GM12878 (cell line): ENCODE data around the gene DOK1. TPM values are rescaled to one million over a fixed set of nuclear protein-coding genes. Genes with fewer than 3 reads are reported as not detected.

Source experiments
- ATAC-seq: fragments of 200-7000 bp; cut with Tn5 transposase; 3 replicates; pipeline ENCODE4 v1.9.1; 2020; ENCODE audit warnings: mild to moderate bottlenecking, moderate library complexity
- BruUV-seq: library from RNA; stranded (reverse); fragments of 400-500 nt; replicated peaks from 2 replicates; lab custom pipeline; 2021; lab: Mats Ljungman, UMichigan
- CTCF ChIA-PET: fragments of 300-600 bp; sonication (Branson Sonifier 250); formaldehyde crosslinking; extraction: SDS; loops from one replicate; lab custom pipeline; 2021; ENCODE audit warnings: inconsistent platforms; lab: Yijun Ruan, JAX
- POLR2A ChIA-PET: fragments of 350-600 bp; formaldehyde crosslinking; extraction: SDS; loops from one replicate; lab custom pipeline; 2021; ENCODE audit warnings: inconsistent platforms; lab: Charles Lee
- RAD21 ChIA-PET: fragments of 300-600 bp; sonication (Branson Sonifier 250); formaldehyde crosslinking; loops from one replicate; lab custom pipeline; 2023; ENCODE audit warnings: antibody characterized with exemption; ENCODE audit not compliant: unreplicated experiment; lab: Charles Lee
- SMC1A ChIA-PET: fragments of 300-600 bp; sonication (Branson Sonifier 250); formaldehyde crosslinking; loops from one replicate; lab custom pipeline; 2023; ENCODE audit not compliant: unreplicated experiment, uncharacterized antibody; lab: Charles Lee
- DNase-seq: peaks from one replicate; pipeline ENCODE4 v3.0.0-alpha.2; 2011; ENCODE audit warnings: low read depth, low spot score
- FAIRE-seq: peaks from 3 replicates; lab custom pipeline; 2011; peaks lifted over from hg19 to GRCh38; lab: Jason Lieb, UNC
- H2AFZ ChIP-seq: 2 replicates; pipeline ENCODE4 v1.6.0; 2011; ENCODE audit warnings: low read depth, low read length, control low read depth; ENCODE audit not compliant: control insufficient read depth
- H3K27ac ChIP-seq: 2 replicates; pipeline ENCODE4 v1.5.1; 2011; ENCODE audit warnings: control low read depth; ENCODE audit not compliant: control insufficient read depth, insufficient read depth
- H3K27me3 ChIP-seq, 2 experiments: replicated peaks in 1 of 2; 2 replicates each; pipeline versions ENCODE4 v1.6.0 to v1.6.1; 2011; ENCODE audit warnings: low read length in 1 of 2; ENCODE audit not compliant: control insufficient read depth in 2 of 2, insufficient read depth in 2 of 2
- H3K36me3 ChIP-seq, 2 experiments: 2 replicates each; pipeline ENCODE4 v1.5.1; 2011; ENCODE audit warnings: low read length in 1 of 2; ENCODE audit not compliant: control insufficient read depth in 2 of 2, insufficient read depth in 2 of 2
- H3K4me1 ChIP-seq: 2 replicates; pipeline ENCODE4 v1.6.1; 2011; ENCODE audit warnings: mild to moderate bottlenecking, low read length, moderate library complexity, mixed read lengths; ENCODE audit not compliant: control insufficient read depth, insufficient read depth
- H3K4me2 ChIP-seq: 2 replicates; pipeline ENCODE4 v1.6.0; 2011; ENCODE audit warnings: control low read depth; ENCODE audit not compliant: control insufficient read depth, insufficient read depth
- H3K4me3 ChIP-seq: fragments of 200-600 bp; sonication (generic); 2 replicates; pipeline ENCODE4 v1.5.1; 2016
- H3K79me2 ChIP-seq: 2 replicates; pipeline ENCODE4 v1.6.0; 2011; ENCODE audit warnings: low read length; ENCODE audit not compliant: control insufficient read depth, insufficient read depth
- H3K9ac ChIP-seq: 2 replicates; pipeline ENCODE4 v1.8.0; 2011; ENCODE audit warnings: low read length, control low read depth, mixed read lengths; ENCODE audit not compliant: control insufficient read depth, insufficient read depth
- H3K9me3 ChIP-seq: replicated peaks from 3 replicates; pipeline ENCODE4 v1.5.1; 2011; ENCODE audit warnings: mild to moderate bottlenecking, low read length; ENCODE audit not compliant: control insufficient read depth, insufficient read depth
- H4K20me1 ChIP-seq: 2 replicates; pipeline ENCODE4 v1.6.0; 2011; ENCODE audit not compliant: control insufficient read depth, insufficient read depth
- ATF2 ChIP-seq: IDR thresholded peaks from 2 replicates; pipeline ENCODE4 v1.6.1; 2012; ENCODE audit warnings: low read length, inconsistent platforms
- BHLHE40 ChIP-seq, 2 experiments: fragments of 450-650 bp in 1 of 2; IDR thresholded peaks; 2 replicates each; pipeline ENCODE4 v1.6.1; 2011 to 2017; ENCODE audit warnings: low read depth in 2 of 2, borderline replicate concordance in 1 of 2, improper control_type of control experiment in 1 of 2, low read length in 1 of 2, mild to moderate bottlenecking in 1 of 2
- CEBPB ChIP-seq, 2 experiments: fragments of 150-350 bp in 1 of 2; IDR thresholded peaks; 2 replicates each; pipeline ENCODE4 v1.6.1; 2012 to 2014; ENCODE audit warnings: low read depth in 2 of 2, low read length in 2 of 2, borderline replicate concordance in 1 of 2, inconsistent platforms in 1 of 2
- JUNB ChIP-seq: IDR thresholded peaks from 2 replicates; pipeline ENCODE4 v1.6.1; 2016; ENCODE audit warnings: antibody characterized with exemption, mild to moderate bottlenecking
- LARP7 ChIP-seq: fragments of 450-650 bp; IDR thresholded peaks from 2 replicates; pipeline ENCODE4 v1.6.1; 2017; ENCODE audit warnings: mild to moderate bottlenecking
- RAD51 ChIP-seq: fragments of 450-650 bp; IDR thresholded peaks from 2 replicates; pipeline ENCODE4 v1.6.1; 2016; ENCODE audit warnings: moderate library complexity, mild to moderate bottlenecking, inconsistent platforms
- RELA ChIP-seq: fragments of 450-650 bp; IDR thresholded peaks from 2 replicates; pipeline ENCODE4 v1.8.0; 2014; ENCODE audit warnings: borderline replicate concordance; ENCODE audit not compliant: partially characterized antibody
- REST ChIP-seq: IDR thresholded peaks from 2 replicates; pipeline ENCODE4 v1.6.1; 2012; ENCODE audit warnings: mild to moderate bottlenecking, low read depth, low read length
- WGBS: methylation state at CpG from one replicate; pipeline ENCODE4 v1.1.6; 2016; ENCODE audit warnings: low lambda C conversion rate; ENCODE audit not compliant: insufficient replicate concordance, insufficient coverage; ENCODE audit errors: missing lambda C conversion rate; 5-methylcytosine and 5-hydroxymethylcytosine counted together
- in situ Hi-C: fragments of 300-500 bp; cut with MboI; formaldehyde crosslinking; loops from 9 replicates; pipeline ENCODE4 v1.14.3; 2018; ENCODE audit warnings: mixed read lengths
- intact Hi-C: fragments of 100-400 bp; cut with micrococcal nuclease; formaldehyde crosslinking; loops from one replicate; pipeline ENCODE4 v1.14.2; 2022; ENCODE audit not compliant: unreplicated experiment
- polyA plus RNA-seq, 11 experiments: library from polyadenylated mRNA; depleted of rRNA in 4 of 11; unstranded in 6 of 11; stranded (reverse) in 5 of 11; fragments of >200 nt; fragmentation: Nextera tagmentation in 4 of 11; fragmentation: Illumina TruSeq in 1 of 11; extraction: Ambion mirVana in 4 of 11; extraction: Trizol in 1 of 11; gene quantifications; 1 replicate in 1 of 11; 2 replicates in 10 of 11; pipeline versions ENCODE4 v1.2.1 to v1.2.3, GENCODE V29; 2011 to 2016; ENCODE audit warnings: inconsistent platforms in 2 of 11, missing spikeins in 2 of 11, low read depth in 1 of 11
- total RNA-seq, 4 experiments: library from RNA; depleted of rRNA in 3 of 4; stranded (reverse); fragments of >200 nt in 3 of 4; fragmentation: Illumina TruSeq in 1 of 4; extraction: Trizol in 1 of 4; gene quantifications; 2 replicates each; pipeline versions ENCODE4 v1.2.1 to v1.2.3, GENCODE V29; 2013 to 2021
- TF ChIP-seq, protein P1 (sequence below): fragments of 150-350 bp; IDR thresholded peaks from 2 replicates; pipeline ENCODE4 v1.6.1; 2016; ENCODE audit warnings: low read depth, low read length

The DOK1 gene
- total and polyA plus RNA-seq, 10 of the 15 experiments (the other 5 are each of a cell fraction or from before 2014, with no cell fraction given), result 1.4 to 104 (median 59.7) TPM

DNA sequence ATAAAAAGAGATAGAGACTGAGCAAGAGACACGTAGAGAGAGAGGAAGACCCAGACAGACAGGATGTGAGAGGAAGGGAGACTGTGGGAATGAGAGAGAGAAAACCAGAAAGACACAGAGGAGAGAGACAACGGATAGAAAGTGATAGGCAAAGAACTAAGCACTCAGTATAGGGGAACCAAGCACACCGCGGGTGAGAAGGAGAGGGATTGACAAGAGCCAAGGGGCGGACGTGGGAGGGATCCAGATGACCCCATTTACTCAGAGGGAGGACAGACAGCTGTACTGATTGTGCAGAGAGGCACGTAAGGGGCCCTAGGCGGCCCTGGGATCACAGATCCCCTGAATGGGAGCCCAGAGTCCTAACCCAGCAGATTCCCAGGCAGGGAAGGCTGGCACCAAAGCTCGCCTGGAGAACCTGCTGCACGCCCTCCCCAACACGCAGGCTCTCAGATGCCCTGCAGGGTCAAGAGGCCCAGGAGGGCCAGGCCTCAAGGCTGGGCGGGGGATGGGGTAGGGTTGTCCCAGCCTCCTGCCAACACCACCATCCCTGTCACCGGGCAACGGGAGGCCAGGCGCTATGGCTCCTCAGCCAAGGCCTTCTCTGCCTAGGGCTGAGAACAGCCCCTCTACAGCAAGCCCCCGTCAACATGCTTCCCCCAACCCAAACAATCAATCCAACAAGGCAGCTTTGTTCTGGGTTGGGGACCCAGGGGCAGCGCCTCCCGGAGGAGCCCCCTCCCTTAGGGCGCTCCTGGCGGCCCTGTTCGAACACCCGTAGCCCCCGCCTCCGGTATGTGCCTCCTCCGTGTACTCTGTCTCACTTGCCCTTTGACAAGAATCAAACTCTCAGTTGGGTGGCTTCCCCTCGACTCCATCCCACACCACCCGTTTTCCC, 1.4 kb upstream of the DOK1 start (continued):
- TF ChIP-seq BHLHE40 (IDR thresholded peaks at IDR 0.05; ENCODE audit: borderline replicate concordance in 1 of 2, low read depth in 2 of 2, low read length in 1 of 2), result 0 out of 4 replicates have a peak, but pooled peaks of 1 of the 2 experiments have one; percentile 9
- no peak for TF ChIP-seq JUNB
- TF ChIP-seq LARP7, result peak; percentile 45; the same call in 1 of the 2 replicates
- TF ChIP-seq RAD51, result no peak

DNA sequence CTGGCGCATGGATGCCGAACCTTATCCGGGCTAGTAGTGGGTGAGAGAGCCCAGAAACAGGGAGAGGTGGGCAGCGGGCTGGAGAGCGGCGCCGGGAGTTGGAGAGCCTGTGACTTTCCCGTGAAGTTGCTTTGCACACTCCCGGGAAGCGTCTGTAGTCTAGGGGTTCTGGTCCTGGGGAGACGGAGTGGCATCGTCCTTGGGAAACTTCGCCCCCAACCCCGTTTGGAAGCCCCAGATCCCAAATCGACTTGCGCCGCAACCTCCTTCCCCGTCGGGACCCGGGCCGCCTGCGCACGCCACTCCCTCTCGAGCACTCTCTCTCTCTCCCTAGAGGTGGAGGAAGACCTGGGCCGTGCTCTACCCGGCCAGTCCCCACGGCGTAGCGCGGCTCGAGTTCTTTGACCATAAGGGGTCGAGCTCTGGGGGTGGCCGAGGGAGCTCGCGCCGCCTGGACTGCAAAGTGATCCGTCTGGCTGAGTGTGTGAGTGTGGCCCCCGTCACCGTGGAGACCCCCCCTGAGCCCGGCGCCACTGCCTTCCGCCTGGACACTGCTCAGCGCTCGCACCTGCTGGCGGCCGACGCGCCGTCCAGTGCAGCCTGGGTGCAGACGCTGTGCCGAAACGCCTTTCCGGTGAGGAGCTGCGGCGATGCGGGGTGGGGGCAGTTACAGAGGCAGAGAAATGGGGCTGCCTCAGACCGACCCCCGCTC, 456 bp downstream of the DOK1 start:
- H3K36me3 ChIP-seq, result peaks cover 1 to 11% of the 10 kb centered on the region in 2 experiments; a peak in 2 of 4 replicates
- under 1% methylated on average over 58 of the region's 58 CpGs for WGBS
- H3K4me1 ChIP-seq, result peaks cover 27% of the 10 kb centered on the region
- H4K20me1 ChIP-seq, result no peaks in the 10 kb centered on the region
- no peaks in the 10 kb centered on the region for H3K27me3 ChIP-seq
- ChIA-PET POLR2A (interaction anchor here (0.5 to 17.8 kb wide), 3 partner anchors 15 to 172 kb away, joined by 4 to 441 read pairs (median 4); no protein-coding TSS in a partner anchor), SMC1A (interaction anchor here (0.9 to 4.8 kb wide), 9 partner anchors 11 to 46 kb away, joined by 3 to 42 read pairs (median 4); partner anchors contain the start of genes AUP1 and HTRA2), RAD21 (interaction anchor here (0.8 to 6.5 kb wide), 4 partner anchors 15 to 115 kb away, joined by 3 to 96 read pairs (median 4); no protein-coding TSS in a partner anchor), CTCF (interaction anchor here (1.1 to 8.5 kb wide), 6 partner anchors 8 to 31 kb away, joined by 3 to 115 read pairs (median 5); no protein-coding TSS in a partner anchor)
- no peak for DNase-seq
- intact Hi-C loops (loop anchor here (1.0 to 2.0 kb wide), 2 partner anchors 16 to 25 kb away; no protein-coding TSS in a partner anchor), in situ Hi-C loops (no loop called here)
- peak overlapping the region; percentile 91 for H3K4me2 ChIP-seq
- H3K9ac ChIP-seq, result peak overlapping the region; percentile 96
- H3K27ac ChIP-seq, result peak overlapping the region; percentile 93
- peak; percentile 57 for ATAC-seq
- peaks cover 67% of the 10 kb centered on the region for H3K79me2 ChIP-seq
- H2AFZ ChIP-seq, result peak overlapping the region; percentile 81
- no peak for FAIRE-seq
- H3K4me3 ChIP-seq, result peak overlapping the region; percentile 95
- TSS peak; percentile 73 for BruUV-seq
- H3K9me3 ChIP-seq, result no peaks in the 10 kb centered on the region; the same call in 2 of the 3 replicates
- no peak for TF ChIP-seq RELA
- no peak for TF ChIP-seq REST
- TF ChIP-seq, protein P1, sequence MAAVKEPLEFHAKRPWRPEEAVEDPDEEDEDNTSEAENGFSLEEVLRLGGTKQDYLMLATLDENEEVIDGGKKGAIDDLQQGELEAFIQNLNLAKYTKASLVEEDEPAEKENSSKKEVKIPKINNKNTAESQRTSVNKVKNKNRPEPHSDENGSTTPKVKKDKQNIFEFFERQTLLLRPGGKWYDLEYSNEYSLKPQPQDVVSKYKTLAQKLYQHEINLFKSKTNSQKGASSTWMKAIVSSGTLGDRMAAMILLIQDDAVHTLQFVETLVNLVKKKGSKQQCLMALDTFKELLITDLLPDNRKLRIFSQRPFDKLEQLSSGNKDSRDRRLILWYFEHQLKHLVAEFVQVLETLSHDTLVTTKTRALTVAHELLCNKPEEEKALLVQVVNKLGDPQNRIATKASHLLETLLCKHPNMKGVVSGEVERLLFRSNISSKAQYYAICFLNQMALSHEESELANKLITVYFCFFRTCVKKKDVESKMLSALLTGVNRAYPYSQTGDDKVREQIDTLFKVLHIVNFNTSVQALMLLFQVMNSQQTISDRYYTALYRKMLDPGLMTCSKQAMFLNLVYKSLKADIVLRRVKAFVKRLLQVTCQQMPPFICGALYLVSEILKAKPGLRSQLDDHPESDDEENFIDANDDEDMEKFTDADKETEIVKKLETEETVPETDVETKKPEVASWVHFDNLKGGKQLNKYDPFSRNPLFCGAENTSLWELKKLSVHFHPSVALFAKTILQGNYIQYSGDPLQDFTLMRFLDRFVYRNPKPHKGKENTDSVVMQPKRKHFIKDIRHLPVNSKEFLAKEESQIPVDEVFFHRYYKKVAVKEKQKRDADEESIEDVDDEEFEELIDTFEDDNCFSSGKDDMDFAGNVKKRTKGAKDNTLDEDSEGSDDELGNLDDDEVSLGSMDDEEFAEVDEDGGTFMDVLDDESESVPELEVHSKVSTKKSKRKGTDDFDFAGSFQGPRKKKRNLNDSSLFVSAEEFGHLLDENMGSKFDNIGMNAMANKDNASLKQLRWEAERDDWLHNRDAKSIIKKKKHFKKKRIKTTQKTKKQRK, result no peak
- no peak for TF ChIP-seq CEBPB (IDR thresholded peaks at IDR 0.05; ENCODE audit: borderline replicate concordance in 1 of 2, low read depth in 2 of 2, low read length in 2 of 2)
- TF ChIP-seq ATF2, result no peak
